NCI-H128 (cell line): ENCODE measurements around the gene NTN5.

Experiments
- DNase-seq: peaks from one replicate; lab custom pipeline; 2025; ENCODE audit not compliant: unreplicated experiment; lab: John Stamatoyannopoulos, UW

The NTN5 gene

DNA sequence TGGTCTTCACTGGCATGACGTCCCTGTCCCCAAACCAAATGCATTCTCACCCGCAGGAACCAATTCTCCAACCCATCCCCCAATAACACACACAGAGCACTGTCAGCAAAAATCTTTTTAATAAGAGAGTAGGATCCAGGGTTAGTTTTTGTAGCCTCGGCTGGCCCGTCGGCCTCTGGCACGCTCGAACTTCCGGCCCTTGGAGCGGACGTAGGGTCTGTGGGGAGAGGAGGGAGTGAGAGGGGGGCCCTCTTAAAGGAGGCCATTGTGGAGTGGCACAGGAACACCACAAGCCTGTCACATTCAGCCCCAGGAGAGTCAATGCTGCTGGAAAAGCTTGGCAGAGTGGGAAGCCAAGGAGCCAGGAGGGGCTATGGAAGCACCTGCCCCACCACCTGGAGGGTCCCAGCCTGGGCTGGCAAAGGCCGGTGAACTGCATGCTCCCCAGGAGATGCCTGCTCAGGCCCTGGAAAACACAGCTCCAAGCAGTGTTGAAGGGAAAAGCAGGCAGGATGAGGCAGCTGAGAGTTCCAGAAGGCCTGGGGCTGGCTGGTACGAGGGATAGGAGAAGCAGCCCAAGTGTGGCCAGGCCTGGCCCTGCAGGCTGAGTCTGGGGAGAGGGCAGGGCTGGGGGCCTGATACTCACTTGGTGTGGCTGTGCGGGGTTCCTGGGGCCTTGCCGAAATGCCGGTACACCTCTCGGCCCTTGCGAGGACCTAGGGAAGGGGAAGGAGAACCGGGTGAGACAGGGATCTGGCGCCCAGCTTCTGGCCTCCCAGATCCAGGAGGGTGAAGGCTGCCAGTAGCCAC lies 57.4 kb downstream of the NTN5 start:
- no peak for DNase-seq

DNA sequence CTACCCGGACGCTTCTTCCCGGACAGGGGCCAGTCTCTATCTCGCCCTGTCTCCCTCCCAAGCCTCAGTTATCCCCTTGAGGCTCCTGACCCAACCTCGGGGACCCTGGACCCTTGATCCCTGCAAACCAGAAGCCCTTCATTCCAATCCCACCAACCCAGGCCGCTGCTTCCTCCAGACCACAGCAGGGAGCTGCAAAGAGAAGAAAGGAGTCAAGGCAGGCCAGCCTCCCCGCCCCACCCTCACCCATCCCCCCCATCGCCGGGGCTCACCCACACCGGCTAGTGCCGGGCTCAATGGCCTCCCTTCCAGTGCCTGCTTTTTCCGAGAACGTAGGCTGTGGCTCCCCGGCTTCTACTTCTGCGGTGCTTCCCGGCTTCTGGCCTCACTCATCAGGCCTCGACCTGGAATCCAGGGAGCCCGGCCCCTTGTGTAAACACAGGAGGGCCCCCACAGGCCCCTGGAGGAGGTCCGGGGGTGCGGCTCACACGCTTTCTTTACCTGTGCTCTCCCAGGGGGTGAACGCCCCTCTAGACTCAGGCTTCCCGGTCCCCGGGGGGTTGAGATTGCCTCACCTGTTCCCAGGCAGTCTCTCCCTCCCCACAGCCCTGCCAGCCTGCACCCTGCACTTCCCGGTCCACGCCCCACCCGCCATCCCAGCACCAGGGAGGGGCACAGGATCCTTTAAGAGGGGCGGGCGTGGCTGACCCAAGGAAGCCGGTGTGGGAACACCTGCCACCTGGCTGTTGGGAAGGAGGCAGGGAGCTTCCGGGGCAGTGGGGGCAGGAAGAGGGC lies 58.2 kb downstream of the NTN5 start, which contains the start of gene FAM83E:
Gene FAM83E, minus strand, starts transcription at position 641 of the 795 bp plus-strand sequence. CDS start 1,704 bp downstream, outside the sequence.
- no peak for DNase-seq

DNA sequence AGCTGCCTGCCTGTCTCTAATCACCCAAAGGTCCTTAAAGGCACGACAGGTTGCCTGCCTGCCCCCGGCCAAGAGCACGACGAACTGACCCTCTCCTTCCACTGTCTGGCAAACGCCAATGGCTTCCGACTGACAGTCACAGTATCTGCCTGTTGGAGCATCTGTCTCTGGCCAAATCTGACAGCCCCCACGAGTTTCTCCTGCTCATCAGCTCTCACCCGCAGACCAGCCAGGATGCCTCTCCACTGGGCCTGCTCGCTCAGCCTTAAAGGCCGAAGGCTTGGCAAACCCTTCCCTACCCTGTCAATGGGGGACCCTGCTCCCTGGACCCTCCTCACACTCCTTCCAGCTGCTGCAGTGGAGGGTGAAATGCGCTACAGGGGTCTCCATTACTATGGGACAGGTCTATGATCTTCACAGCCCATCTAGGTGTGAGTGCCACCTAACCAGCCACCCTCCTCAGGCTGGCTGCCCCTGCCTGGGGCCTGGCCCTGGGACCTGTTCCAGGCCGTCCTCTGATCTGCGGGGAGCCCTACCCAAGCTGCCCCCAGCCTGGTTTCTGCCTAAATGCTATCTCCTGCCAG lies 58.9 kb downstream of the NTN5 start:
- DNase-seq = no peak

DNA sequence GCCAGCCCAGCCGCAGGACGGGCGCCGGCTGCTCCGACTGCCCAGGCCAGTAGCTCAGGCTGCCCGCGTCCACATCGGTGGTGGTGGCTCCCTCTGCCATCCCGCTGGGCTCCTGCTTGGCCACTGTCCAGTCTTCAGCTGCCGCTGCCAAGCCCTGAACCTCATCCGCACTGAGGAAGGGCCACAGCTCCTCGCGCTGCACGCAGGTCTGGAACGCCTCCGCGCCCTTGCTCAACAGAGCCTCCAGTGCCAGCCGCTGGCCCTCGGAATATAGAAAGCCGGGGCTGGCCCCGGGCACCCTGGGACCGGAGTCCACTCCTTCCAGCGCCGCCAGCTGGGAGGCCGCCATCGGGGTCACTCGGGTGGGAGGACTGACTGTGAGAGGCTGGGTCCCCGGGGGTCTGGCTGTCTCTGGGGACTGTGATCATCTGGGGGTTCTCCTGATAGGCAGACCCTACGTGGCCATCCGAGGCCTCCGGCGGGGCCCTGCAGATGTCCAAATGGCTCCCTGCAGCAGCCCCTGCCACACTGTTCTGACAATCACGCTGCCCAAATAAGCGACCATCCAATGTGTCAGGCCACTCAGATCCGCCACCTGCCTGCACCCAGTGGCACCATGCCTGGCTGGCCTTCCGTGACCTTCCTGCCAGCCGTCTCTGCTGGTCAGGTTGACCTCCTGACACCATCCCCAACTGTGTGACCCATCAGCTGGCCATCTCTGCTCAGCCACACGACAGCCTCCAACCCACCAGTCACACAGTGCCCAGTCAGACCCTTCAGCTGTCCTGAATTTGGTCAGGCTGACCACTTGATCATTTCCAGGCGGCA lies 59.6 kb downstream of the NTN5 start:
- DNase-seq = no peak

DNA sequence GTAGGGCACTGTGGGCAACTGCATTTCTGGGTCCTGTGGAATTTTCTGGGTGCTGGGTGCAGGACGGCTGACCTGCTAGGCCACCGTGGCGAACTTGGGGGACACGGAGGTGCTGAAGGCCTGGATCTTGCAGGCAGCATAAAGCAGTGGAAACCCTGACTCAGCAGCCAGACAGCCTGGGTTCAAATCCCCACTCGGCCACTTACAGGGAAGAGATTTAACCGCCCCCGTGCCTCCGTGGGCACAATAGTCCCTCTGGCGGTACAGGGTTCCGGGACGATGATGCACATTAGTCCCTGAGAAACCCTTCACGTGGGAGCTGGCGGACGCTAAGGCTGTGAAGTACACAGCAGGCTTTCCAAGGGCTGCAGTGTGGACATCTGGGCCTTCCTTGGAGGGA lies 60.9 kb downstream of the NTN5 start:
- DNase-seq = no peak
